Measurements from ENCODE around the gene TM4SF5.

DNA sequence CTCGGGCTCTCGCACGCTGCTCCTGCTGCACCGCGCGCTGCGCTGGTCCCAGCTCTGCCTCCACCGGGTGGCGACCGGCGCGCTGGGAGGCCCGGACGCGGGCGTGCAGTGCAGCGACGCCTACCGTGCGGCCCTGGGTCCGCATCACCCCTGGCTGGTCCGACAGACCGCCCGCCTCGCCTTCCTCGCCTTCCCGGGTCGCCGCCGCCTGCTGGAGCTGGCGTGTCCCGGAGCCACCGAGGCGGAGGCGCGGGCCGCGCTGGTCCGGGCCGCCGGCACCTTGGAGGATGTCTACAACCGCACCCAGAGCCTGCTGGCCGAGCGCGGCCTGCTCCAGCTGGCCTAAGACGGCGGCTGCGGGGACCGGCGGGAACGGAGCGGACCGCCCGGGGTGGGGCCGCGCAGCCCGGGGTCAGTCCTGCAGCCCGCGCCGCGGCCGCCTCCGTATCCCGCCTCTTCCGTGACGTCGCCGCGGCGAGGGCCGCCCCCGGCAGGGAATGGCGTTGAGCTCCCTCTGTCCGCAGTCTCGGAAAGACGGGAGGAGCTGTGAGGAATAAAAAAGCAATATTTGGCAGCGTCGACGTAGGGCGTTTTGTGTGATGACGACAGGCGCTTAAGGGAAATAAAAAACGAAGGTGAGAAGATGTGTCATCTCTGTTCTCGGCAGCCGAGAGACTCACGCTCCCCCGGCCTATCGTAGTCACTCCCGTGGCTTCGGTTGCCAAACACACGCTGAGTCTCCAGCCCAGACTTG, 18.4 kb downstream of the TM4SF5 start:
- TF ChIP-seq POLR2AphosphoS5 (IDR thresholded peaks at IDR 0.05; ENCODE audit: low read depth, low read length) = no peak
- TF ChIP-seq TAF1 (IDR thresholded peaks at IDR 0.05; ENCODE audit: borderline replicate concordance, low read depth, low read length) = 0 out of 2 replicates have a peak, but pooled peaks have one; percentile 12
- peak; percentile 50; the same call in 1 of the 2 replicates for TF ChIP-seq POLR2A (IDR thresholded peaks at IDR 0.05; ENCODE audit: low read depth, low read length)

Data from GM12892 (cell line).